Suprapubic skin (tissue), 4 donors: ENCODE measurements around the gene IQCN. TPM values are rescaled to one million over a fixed set of nuclear protein-coding genes. Genes with fewer than 3 reads are reported as not detected.

Experiments
- DNase-seq, 2 donors: peaks; one replicate each; pipeline ENCODE4 v3.0.0-alpha.2; 2019; ENCODE audit warnings: low spot score in 2 of 2
- H3K27ac ChIP-seq: fragments of 200-600 bp; sonication (generic); one replicate; pipeline ENCODE4 v1.5.1; 2019
- H3K27me3 ChIP-seq: fragments of 200-600 bp; sonication (generic); one replicate; pipeline ENCODE4 v1.5.1; 2019
- H3K36me3 ChIP-seq: fragments of 200-600 bp; sonication (generic); one replicate; pipeline ENCODE4 v1.5.1; 2019
- H3K4me1 ChIP-seq: fragments of 200-600 bp; sonication (generic); one replicate; pipeline ENCODE4 v1.5.1; 2019
- H3K4me3 ChIP-seq: fragments of 200-600 bp; sonication (generic); one replicate; pipeline ENCODE4 v1.5.1; 2019; ENCODE audit warnings: mild to moderate bottlenecking
- H3K9me3 ChIP-seq: fragments of 200-600 bp; sonication (generic); one replicate; pipeline ENCODE4 v1.5.1; 2019
- CTCF ChIP-seq, 2 donors: fragments of 200-600 bp in 1 of 2; fragments of 450-650 bp in 1 of 2; sonication (generic) in 1 of 2; IDR thresholded peaks; one replicate each; pipeline ENCODE4 v1.5.1; 2016 to 2019; ENCODE audit warnings: antibody characterized with exemption in 2 of 2, mild to moderate bottlenecking in 1 of 2, moderate library complexity in 1 of 2
- EP300 ChIP-seq: sonication (generic); formaldehyde crosslinking; IDR thresholded peaks from one replicate; pipeline ENCODE4 v1.6.1; 2017; ENCODE audit warnings: antibody characterized with exemption
- POLR2A ChIP-seq, 2 donors: fragments of 450-650 bp; IDR thresholded peaks; one replicate each; pipeline ENCODE4 v1.6.1; 2017; ENCODE audit warnings: antibody characterized with exemption in 2 of 2, mild to moderate bottlenecking in 2 of 2, moderate library complexity in 2 of 2
- POLR2AphosphoS5 ChIP-seq, 3 donors: sonication (generic); formaldehyde crosslinking; IDR thresholded peaks; one replicate each; pipeline ENCODE4 v1.6.1; 2017; ENCODE audit warnings: antibody characterized with exemption in 3 of 3
- WGBS: methylation state at CpG from one replicate; pipeline ENCODE4 v1.1.5; 2018; 5-methylcytosine and 5-hydroxymethylcytosine counted together
- total RNA-seq, 4 donors: library from RNA; depleted of rRNA; stranded (reverse); fragments of >200 nt; gene quantifications; one replicate each; pipeline ENCODE4 v1.1.0, GENCODE V29; 2016

The IQCN gene
- total RNA-seq, 4 donors from 2014 or later: 8.1 to 27.6 (median 13.6) TPM

DNA sequence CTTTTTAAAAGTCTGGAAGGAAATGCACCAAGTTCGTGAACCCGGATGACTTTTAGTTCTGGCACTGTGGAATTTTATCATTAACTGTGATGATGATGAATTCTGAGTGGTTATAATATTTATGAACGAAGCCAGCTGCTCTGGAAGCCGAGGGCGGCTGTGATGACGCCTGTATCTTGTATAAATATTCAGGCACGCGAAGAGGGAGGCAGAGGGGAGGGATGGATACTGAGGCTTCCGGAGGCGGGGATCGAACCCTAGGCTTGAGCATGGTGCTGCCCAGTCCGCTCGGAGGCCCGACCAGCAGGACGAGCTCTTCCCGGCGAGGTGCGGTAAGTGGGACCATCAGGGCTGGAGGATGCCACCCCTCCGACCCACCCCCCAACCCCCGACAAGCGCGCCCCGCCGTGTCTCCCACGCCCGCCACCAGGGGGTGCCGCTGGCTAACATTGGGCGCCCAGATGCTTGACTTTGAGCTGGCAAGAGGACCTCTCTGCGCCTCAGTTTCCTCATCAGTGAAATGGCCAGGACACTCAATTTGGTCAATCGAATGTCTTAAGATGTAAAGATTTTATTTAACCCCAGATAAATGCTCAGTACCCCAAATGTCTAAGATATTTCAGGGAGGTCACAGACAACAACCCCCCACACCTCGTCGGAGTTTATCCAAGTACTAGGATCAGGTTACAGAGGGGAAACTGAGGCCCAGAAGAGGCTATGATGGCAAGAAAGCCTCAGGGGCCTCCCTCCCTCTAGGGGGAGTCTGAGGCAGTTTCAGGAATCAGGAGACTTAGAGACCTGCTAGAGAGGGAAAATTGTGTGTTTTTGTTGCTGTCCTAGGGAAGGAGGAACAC lies 65.9 kb downstream of the IQCN start:
- peaks cover 19% of the 10 kb centered on the region for H3K4me1 ChIP-seq
- H3K27ac ChIP-seq: no peak overlapping the region
- H3K36me3 ChIP-seq: no peaks in the 10 kb centered on the region
- no peak for DNase-seq
- H3K27me3 ChIP-seq: no peaks in the 10 kb centered on the region
- H3K4me3 ChIP-seq: no peak overlapping the region
- WGBS: 29% methylated on average over 15 of the region's 32 CpGs
- no peaks in the 10 kb centered on the region for H3K9me3 ChIP-seq
- no peak for TF ChIP-seq POLR2AphosphoS5 (IDR thresholded peaks at IDR 0.05)
- no peak for TF ChIP-seq EP300
- TF ChIP-seq CTCF (IDR thresholded peaks at IDR 0.05): peak in 1 of 2 donors; percentile 67
- TF ChIP-seq POLR2A (IDR thresholded peaks at IDR 0.05): no peak

Other genes starting within 250 kb of the IQCN start
- gene IL12RB1, start 187.5 kb downstream of the IQCN start, total RNA-seq: under 1 TPM in 2 of 4 donors, not detected in 2; 0.30 to 0.87 TPM
- 10 to 100 TPM; 13.4 to 29.7 (median 20.0) TPM for gene MAST3, start 176.7 kb downstream of the IQCN start, total RNA-seq
- gene PIK3R2, start 121.3 kb downstream of the IQCN start, total RNA-seq: 10 to 100 TPM; 14.1 to 25.9 (median 19.5) TPM
- gene IFI30, start 100.6 kb downstream of the IQCN start, total RNA-seq: 10 to 100 TPM; 13.4 to 37.2 (median 35.1) TPM
- gene MPV17L2, start 81.2 kb downstream of the IQCN start, total RNA-seq: 10 to 100 TPM in 3 of 4 donors, 1 to 10 TPM in 1; 4.8 to 27.2 (median 14.7) TPM
- 1 to 10 TPM; 1.9 to 5.3 (median 1.9) TPM for gene RAB3A, start 70.4 kb downstream of the IQCN start, total RNA-seq
- gene PDE4C, start 48.0 kb downstream of the IQCN start, total RNA-seq: 1 to 10 TPM in 1 of 4 donors, under 1 TPM in 1, not detected in 2; 0.47 to 2.0 TPM
- gene JUND, start 7.2 kb upstream of the IQCN start, total RNA-seq: 100 to 1,000 TPM; 330 to 579 (median 396) TPM
- 100 to 1,000 TPM in 2 of 4 donors, 10 to 100 TPM in 2; 53.1 to 115 (median 103) TPM for gene LSM4, start 48.6 kb upstream of the IQCN start, total RNA-seq
- gene PGPEP1, start 66.1 kb upstream of the IQCN start, total RNA-seq: 1 to 10 TPM; 4.6 to 8.0 (median 7.6) TPM
- under 1 TPM in 3 of 4 donors, not detected in 1; 0.57 to 0.89 (median 0.86) TPM for gene GDF15, start 111.7 kb upstream of the IQCN start, total RNA-seq
- under 1 TPM in 3 of 4 donors, not detected in 1; 0.59 to 0.79 (median 0.73) TPM for gene LRRC25, start 123.2 kb upstream of the IQCN start, total RNA-seq
- 10 to 100 TPM; 18.1 to 30.5 (median 27.4) TPM for gene SSBP4, start 144.9 kb upstream of the IQCN start, total RNA-seq
- 10 to 100 TPM in 3 of 4 donors, 1 to 10 TPM in 1; 7.9 to 27.6 (median 21.0) TPM for gene ISYNA1, start 163.7 kb upstream of the IQCN start, total RNA-seq
- 10 to 100 TPM; 27.0 to 59.5 (median 36.9) TPM for gene ELL, start 247.6 kb upstream of the IQCN start, total RNA-seq